Measurements from ENCODE around the gene DHX9.

The DHX9 gene

GRCh38 chr1:182930985-182931384 is 91.8 kb downstream of the DHX9 start:
- no peak for DNase-seq (ENCODE audit: low read depth)
- no peak overlapping the region for H3K4me3 ChIP-seq (ENCODE audit: low read length)
- TF ChIP-seq CTCF (conservative IDR thresholded peaks at IDR 0.05; ENCODE audit: low read depth, low read length): no peak

GRCh38 chr1:182935716-182936115 is 96.6 kb downstream of the DHX9 start:
- TF ChIP-seq CTCF (conservative IDR thresholded peaks at IDR 0.05; ENCODE audit: low read depth, low read length): no peak
- no peak overlapping the region for H3K4me3 ChIP-seq (ENCODE audit: low read length)
- no peak for DNase-seq (ENCODE audit: low read depth)

All from retinal pigment epithelial cell (primary cell).